Ramos (cell line): ENCODE results near the gene STK4.

Experiments
- in situ Hi-C: fragments of 300-500 bp; cut with MboI; formaldehyde crosslinking; loops from one replicate; pipeline ENCODE4 v1.14.3; 2022; ENCODE audit warnings: low sequenced_read_pairs; ENCODE audit not compliant: unreplicated experiment

Gene STK4

DNA sequence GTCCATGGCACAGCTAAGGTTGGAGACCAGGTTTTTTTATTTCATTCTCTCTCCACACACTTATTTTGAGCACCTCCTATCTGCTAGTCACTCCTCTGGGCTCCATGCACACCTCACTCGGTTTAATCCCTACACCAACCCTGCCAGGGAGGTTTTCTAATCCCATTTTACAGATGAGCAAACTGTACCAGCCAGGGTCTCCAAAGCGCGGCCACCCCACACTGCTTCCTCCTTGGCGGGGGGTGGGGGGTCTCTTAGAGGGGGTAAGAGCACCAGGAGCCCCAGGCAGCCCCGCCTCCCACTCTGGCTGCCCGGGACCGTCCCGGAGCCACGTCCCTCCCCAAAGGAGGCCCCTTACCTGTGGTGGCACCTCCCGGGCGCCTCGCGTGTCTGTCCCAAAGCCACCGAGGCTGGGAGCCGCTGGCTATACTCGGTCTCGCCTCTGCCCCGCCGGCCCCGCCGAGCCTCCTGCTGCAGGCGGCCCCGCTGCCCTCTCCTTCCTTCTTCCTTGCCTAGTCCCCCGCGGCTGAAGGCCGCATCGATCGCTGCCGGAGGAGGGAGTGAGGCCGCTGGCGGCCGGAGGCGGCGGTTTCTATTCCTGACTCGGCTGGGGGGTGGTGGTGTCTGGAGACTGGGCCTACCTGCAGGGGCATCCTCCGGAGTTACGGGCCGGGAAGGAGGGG is 134.4 kb downstream of the STK4 start, which contains the start of gene KCNS1:
Gene KCNS1, minus strand, starts transcription at position 565 of the 683 bp plus-strand sequence. CDS start 1,891 bp downstream, outside the sequence.
- in situ Hi-C loops = no loop called here

DNA sequence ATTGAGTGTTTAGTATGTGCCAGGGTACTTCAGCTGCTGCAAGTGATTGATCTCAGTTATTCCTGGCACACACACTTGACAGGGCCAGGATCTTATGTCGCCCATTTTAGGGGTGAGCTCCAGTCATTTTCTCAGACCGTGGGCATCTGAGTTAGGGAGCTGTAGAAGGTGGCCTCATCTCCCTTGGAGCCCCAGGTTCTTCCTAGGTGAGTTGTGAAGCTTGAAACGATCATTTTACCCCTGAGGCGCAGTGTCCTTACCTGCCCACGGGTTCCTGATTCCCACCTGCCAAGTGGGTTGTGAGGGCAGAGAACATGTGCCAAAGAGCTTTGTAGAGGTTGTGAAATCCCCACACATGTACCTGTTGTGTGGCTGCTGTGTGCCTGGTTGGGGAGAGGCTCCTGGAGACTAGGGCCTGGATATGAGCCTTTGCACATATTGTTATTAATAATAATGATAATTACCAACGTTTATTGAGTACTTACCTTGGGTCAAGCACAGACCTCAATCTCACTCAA is 135.1 kb downstream of the STK4 start:
- in situ Hi-C loops = no loop called here

DNA sequence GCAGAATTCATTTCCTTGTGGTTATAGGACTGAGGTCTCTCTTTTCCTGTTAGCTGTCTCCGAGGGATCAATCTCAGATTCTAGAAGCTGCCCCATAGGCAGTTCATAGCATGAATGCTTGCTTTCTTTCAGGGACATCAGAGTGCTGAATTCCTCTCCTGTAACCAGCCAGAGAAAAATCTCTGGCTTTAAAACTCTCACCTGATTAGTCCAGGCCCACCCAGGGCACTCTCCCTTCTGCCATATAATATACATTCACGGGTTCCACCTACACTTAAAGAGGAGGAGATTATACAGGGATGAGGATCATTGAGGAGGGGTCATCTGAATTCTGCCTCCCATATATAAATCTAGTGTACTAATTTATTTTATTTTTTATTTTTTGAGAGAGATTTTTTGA is 136.8 kb downstream of the STK4 start:
- in situ Hi-C loops = no loop called here

DNA sequence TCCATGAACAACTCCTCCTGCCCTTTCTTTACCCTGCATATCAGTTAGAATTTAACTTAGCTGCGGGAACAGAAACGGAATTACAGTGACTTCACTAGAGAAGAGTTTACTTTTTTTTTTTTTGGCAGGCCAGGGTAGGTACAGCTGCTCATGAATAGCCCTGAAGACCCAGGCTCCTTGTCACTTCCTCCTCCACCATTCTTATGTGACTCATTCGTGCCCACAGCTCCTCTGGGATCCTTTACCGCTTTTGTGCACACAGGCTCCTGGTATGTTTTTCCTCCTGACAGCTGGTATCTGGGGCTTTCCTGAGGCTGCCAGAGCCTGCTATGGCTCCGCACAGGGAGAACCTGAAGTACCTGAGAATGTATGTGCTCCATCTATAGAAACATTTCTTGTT is 138.5 kb downstream of the STK4 start:
- in situ Hi-C loops = no loop called here

DNA sequence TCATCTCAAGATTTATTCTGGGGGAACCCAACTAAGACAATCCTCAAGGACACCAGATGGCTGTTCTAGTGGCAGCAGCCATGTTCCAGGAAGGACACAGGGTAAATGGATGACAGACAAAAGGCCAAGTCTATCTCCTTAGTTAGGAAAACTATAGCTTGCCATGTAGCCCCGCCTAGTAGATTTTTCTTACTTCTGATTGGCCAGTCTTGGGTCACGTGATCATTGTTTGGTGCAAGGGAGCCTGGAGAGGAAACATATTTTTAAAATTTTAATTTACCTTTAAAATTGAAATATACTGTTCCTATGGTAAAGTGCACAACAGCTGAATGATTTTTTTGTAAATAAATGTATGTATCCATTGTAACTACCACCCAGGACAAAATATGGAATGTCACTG is 139.0 kb downstream of the STK4 start:
- in situ Hi-C loops = no loop called here

DNA sequence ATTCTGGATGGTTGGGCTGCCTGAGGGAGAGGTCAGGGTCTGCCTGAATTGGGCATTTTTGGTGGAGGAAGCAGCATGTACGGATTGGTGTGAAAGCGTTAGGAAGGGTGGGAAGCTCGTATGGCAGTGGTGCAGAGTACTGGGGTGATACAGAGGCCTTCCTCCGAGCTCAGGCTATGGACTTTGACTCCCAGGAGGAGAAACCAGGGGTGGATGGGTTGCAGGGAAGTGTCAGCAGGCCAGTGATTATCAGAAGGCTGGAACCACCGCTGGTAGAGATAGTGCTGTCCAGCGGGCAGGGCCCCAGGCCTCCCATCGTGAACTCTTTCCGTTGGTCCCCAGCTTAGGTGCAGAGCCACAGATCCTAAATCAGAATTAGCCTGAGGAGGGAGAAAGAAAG is 143.3 kb downstream of the STK4 start:
- in situ Hi-C loops = no loop called here

DNA sequence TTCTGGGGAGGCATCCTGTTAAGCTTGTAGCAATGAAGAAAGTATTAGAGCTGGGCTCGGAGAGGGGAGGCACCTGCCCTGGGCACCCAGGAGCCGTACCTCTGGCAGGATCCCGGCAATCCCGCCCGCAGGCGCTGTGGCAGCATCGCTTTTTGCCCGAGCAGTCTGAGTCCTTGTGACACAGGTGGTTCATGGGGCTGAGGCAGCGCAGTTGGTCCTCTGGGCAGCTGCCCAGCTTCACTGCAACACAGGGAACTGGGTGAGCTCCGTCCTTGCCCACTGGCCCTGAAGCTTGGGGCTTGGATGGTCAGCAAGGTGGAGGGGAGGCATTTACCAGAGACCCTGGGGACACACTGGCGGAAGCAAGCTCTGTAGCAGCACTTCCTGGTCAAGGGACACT is 144.0 kb downstream of the STK4 start:
- in situ Hi-C loops = no loop called here

DNA sequence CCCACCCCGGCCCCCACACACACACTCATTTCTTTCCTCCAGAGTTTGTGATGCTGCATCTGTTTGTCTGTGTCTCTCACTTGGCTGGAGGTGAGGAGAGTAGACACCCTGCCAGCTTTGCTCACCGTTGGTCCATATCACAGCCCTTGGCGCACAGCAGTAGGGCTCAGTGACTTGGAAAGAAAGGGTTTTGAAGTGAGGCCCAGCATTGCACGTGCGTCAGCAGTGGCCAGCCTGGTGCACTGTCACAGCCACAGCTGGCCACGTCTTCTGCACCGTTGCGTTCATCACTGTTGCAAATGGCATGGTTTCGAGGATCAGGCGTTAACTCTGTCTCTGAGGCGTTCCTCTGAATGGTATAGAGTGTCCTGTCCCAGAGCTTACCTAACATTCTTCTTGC is 145.0 kb downstream of the STK4 start:
- in situ Hi-C loops = no loop called here

DNA sequence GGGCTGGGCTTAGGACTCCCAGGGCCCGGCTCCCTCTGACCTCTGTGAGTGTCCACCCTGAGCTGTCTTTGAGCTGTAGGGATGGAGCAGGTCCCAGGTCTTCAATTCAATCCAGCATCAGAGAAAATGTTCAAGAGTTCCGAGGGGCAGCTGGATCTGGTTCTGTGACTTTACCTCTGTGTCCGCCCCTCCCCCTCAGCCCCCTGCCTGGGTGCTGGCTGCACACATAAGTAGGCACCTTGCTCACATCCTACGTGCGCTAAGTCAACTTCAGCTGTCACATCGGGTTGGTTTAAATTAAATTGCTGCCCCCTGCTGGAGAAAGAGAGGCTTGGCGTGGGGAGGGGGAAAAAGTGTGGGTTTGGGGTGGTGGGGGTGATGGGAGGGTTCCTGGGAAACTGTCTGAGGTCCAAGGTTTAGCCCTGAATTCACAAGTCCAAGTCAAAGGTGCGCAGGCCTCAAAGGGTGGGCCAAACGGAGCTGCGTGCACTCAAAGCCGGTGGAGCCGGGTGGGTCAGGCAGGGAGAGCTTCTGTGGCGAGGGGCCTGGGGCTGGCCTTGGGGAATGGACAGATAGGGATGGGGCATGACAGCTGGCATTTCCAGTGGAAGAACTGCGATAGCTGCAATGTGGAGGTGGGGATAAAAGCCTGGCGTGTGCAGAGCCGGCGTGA is 145.6 kb downstream of the STK4 start:
- in situ Hi-C loops = no loop called here

DNA sequence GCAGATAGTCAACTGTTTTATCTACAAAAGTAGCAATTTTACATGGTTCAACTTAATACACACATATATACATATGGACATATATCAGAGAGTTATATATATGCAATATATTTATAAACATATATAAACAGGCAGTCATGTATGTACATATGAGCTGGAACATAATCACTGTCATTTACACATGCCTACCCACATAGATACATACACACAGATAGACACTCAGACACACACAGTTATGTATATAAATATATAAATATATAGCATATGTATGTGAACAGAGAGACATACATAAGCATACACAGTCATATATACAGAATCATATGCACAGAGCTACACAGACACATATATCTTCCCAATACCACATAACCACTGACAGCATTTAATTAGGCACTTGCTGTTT is 146.4 kb downstream of the STK4 start:
- in situ Hi-C loops = no loop called here

DNA sequence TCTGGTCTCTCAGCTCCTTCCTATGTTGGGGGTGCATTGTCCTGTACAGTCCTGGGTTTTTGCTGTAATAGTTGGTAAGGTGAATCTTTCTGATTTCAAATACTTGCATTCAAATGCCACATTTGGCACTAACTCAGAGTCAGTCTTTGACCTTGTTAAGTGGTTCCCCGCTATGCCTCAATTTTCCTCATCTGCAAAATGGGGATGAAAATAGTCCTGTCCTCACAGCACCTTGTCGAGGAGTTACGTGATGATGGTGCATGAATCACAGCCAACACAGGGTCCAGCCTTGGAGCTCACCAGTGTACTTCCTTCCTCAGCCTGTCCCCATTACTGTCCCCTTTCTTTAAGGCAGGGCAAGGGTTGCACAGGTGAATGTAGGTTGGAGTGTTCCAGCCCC is 147.6 kb downstream of the STK4 start:
- in situ Hi-C loops = no loop called here

DNA sequence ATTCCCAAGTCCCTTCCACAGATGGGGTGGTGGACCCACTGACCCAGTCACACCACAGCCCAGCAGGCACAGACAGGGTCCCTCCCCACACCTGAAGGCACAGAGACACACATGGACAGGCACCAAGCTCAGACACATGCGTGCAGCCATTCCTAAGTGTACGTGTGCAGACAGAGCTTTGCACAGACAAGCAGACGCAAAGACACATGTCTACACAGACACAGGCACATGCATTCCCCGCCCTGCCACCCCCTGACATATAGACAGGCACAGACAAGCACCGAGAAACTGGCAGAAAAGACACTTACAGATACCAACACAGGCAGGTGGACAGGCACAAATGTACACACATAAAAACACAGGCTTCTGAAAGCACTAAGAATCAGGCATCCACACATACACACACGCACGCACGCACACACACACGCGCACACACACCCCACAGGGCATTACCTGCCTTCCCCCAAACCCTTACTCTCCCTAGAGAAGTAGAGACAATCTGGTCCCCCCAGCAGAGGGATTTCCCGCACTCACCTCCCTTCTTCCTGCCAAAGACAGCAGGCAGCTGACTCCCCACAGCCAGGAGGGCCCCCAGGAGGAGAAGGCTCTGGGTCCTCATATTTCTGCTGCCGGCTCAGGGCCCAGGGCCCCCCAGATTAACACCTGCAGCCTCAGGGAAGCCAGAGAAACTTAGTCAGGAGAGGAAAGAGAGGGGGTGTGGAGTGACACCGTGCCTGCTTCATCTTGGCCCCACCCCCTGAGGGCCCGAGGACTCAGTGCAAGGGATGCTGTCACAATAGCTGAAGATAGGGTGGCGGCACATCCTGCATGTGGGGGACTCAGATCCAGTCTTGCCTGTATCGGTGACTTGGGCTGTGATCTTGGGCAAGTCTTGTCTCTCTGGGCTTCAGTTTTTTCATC is 148.4 kb downstream of the STK4 start, which contains the start of gene WFDC5:
Gene WFDC5, minus strand, starts transcription at position 710 of the 921 bp plus-strand sequence. Its CDS starts 91 bp downstream, at position 619.
- in situ Hi-C loops = no loop called here

DNA sequence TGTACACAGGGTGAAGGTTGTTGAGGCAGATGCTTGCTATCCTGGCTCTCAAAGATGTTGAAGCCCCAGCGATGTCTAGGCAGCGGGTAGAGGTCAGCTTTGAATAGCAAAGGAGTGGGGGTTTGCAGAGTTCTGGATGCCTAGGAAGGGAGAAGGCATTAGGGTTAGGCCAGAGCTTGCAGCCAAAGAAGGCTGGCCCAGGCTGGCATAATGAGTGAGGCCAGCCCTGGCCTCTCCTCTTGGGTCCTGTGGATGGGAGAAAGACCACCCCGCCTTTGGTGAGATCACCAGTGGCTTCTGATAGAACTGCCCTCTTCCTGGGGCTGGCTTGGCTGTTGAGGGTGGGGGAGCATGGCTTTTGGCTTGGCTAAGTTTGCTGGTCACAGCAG is 149.1 kb downstream of the STK4 start:
- in situ Hi-C loops = no loop called here

DNA sequence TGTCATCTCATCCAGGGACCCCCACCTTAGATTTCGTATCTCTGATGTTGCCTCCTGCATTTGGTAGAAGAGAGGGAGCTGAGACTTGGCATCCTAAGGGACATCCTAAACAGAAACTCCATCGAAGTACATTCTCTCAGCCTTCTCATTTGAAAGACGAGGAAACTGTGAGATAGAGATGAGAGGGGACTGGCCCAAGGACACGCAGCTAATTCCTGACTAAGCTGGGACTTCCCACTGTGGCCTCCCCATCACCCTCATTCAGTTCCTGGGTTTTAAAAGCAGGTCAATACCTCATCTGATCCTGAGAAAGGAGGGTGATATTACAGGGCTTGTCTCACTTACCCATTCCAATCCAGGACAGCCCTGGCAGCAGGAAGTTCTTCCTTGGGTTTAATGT is 149.5 kb downstream of the STK4 start:
- in situ Hi-C loops = no loop called here

DNA sequence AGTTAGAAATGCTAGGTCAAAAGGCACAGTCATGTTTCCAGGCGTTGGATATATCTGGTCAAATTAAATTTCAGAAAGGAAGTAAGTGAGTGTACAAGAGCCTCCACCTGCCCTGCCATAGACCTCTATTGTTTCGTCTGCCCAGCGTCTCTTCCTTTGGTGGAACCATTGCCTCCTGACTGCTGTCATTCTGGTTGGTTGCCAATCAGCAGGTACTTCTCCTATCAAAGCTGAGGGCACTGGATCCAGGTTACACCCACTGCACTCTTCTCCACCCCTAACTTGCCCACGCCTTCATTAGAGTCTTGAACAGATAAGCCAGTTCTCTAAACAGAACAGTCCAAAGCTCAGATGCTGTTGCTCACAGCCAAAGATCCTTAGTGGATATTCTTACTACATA is 151.3 kb downstream of the STK4 start:
- in situ Hi-C loops = no loop called here

DNA sequence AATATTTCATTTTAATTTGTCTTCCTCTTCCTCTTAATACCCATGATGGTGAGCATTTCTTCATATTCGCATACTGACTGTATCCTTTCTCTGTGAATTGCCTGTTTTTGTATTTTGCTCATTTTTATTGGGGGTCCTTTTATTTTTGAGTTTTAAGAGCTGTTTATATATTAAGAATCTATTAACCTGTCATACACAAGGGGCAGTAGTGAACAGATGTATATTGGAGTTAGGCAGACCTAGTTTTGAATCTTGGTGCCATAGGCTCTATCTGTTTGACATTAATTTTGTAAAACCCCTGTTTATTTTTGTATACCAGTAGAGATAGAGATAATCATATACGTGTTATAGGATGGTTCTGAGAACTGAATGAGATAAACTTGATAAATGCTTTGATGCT is 151.7 kb downstream of the STK4 start:
- in situ Hi-C loops = no loop called here

DNA sequence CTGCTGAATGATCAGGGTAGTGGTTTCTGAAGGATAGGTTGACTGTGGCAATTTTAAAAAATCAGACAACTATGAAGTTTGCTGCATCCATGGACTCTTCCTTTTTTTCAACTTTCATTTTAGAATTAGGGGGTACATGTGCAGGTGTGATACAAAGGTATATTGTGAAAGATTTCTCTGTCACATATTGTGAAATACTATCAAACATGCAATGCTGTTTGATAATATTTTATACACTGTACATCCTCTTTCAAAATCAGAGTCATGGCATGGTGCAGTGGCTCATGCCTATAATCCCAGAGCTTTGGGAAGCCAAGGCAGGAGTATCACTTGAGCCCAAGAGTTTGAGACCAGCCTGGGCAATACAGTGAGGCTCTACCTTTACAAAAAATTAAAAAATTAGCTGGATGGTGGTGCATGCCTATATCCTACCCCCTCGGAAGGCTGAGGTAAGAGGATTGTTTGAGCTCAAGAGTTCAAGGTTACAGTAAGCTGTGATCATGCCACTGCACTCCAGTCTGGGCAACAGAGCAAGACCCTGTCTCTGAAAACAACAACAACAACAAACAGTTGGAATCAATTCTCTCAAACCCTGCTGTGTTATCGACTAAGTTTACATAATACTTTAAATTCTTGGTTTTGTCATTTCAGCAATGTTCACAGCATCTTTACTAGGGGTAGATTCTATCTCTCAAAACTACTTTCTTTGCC is 153.4 kb downstream of the STK4 start:
- in situ Hi-C loops = no loop called here

DNA sequence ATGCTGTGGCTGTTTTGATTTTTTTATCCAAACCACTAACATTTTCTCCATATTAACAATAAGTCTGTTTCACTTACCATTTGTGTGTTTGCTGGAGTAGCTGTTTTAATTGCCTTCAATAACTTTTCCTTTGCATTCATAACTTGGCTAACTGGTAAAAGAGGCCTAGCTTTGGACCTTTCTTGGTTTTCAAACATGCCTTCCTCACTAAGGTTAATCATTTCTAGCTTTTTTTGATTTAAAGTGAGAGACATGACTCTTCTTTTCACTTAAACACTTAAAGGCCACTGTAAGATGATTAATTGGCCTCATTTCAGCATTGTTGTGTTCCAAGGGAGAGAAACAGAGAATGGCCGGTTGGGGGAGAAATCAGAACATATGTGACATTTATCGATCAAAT is 155.1 kb downstream of the STK4 start:
- in situ Hi-C loops = no loop called here

DNA sequence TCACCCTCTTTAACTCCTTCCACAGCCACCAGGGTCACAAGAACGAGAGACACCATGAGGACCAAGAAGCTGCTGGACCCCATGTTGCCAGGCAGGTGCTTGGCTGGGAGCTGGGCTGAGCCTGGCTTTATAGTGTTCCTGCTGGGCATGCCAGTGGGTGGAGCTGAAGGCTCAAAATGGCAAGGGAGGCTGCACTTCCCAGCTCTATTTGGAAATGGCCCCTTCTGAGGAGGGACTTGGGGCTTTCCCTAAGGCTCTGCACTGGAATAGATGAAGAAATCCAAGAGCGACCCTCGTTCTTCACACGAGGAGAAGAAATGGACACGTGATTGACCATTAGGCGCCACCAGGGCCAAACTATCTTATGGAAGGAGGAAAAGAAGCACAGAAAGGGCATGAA is 158.1 kb downstream of the STK4 start, which contains the start of gene WFDC12:
Gene WFDC12, minus strand, starts transcription at position 101 of the 400 bp plus-strand sequence. Its CDS starts 18 bp downstream, at position 83.
- in situ Hi-C loops = no loop called here

DNA sequence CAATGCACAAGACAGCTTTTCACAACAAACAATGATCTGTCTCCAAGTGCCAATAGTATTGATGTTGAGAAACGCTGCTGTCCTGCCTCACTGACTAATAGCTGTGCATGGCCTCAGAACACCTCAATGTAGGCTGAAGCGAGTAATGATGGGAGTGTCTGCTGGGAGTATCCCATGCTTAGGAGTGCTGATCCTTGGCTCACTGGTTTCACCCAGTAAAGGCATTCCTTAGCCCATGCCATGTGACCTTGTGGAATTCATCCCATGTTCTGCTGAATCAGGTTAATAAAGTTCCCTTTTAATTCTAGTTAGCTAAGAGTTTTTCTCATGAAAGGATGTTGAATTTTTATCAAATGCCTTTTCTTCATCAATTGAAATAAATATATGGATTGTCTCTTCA is 161.8 kb downstream of the STK4 start:
- in situ Hi-C loops = no loop called here
